Stimulated activated CD4-positive, alpha-beta T cell treated with anti-CD3 and anti-CD28 coated beads, TNF-alpha, amount 100 ng/mL, for 1 hour (primary cell): Measurements from ENCODE around the gene UBE3B.

ENCODE experiments used
- DNase-seq, 3 donors: peaks; one replicate each; pipeline ENCODE4 v3.0.0-alpha.2; 2020; ENCODE audit warnings: low read depth in 3 of 3, low spot score in 1 of 3

Gene UBE3B

DNA sequence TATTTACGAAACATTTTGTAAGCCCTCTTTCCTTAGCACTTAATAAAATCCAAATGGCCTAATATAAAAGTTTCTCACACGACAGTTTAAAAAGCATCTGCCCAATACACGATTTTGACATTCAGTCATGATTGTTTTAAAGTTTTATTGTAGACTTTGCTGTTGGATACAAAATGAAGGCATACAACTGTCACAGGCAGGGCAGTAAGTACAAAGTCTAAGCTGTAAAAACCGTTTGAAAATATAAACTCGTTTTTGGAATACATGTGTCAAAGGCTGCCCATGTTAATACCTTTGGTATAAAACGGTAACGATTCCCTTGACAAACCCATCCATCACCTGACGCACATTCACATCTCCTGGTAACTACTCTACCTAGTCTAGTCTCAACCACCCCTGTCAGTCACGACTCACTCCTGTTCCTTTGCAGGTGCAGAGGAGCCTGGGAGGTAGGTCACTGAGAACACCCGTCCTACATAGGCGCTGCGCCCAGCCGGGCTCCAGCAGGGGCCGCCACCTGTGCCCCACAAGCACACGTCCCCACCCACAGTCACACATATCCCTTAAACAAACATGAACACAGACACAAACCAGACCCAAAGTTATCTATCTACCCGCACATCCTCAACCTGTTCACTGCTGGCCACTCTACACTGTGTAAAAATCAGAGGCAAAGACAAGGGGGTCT is 27.4 kb upstream of the UBE3B start:
- DNase-seq: no peak

GRCh38 chr12:109450980-109451379 is 26.5 kb upstream of the UBE3B start:
- no peak for DNase-seq

DNA sequence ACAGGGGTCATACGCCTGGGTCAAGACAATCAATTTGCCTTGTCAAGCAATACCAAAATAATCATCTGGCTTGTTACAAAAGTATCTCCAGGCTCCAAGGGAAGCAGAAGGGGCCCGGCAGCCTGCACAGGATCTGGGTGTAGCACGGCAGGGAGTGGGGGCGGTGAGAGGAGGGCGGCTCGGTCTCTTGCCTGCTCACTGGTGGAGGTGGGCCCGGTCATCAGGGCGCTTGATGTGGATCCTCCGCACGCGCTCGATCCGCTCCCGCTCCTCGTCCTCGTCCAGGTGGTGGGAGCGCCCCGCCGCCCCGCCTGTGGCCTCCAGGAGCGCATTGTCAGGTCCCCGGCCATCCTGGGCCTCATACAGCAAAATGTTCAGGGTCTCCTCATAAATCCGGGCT is 26.0 kb upstream of the UBE3B start:
- DNase-seq: no peak

DNA sequence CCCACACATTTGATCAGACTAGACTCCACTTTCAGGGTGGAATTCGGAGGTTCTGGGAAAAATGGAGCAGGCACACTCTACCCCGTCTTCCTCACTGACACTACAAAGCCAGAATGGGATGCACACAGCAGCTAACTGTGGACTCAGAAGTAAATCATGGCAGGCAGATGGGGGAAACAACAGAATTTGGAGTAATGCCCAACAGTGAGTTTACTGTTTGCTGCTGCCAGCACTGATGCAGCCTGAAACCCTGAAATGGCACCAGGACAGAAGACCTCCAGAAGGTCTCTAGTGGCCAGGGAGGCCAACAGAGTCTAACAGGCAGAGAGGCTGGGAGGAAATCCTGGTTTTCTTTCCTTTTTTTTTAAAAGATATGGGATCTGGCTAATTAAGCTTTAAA is 24.9 kb upstream of the UBE3B start:
- no peak for DNase-seq

GRCh38 chr12:109455706-109456105 is 21.7 kb upstream of the UBE3B start:
- no peak for DNase-seq

DNA sequence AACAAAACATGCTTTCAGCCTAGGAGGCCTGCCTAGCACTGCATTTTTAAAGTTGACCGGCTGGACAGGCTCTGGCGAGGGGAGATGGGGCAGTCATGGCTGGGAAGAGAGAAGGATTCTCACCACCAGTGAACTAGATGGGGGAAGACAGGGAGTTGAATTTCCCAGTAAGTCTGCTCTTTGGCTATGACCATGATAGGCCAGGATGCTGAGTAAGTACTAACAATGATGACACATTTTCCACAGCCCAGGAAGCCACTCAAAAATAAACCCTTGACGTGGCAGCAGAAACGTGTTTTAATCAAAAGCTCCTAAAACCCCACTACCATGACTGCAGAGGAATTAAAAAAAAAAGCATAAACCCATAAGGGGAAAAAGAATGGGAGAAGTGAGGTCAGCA is 19.3 kb upstream of the UBE3B start:
- DNase-seq: no peak

DNA sequence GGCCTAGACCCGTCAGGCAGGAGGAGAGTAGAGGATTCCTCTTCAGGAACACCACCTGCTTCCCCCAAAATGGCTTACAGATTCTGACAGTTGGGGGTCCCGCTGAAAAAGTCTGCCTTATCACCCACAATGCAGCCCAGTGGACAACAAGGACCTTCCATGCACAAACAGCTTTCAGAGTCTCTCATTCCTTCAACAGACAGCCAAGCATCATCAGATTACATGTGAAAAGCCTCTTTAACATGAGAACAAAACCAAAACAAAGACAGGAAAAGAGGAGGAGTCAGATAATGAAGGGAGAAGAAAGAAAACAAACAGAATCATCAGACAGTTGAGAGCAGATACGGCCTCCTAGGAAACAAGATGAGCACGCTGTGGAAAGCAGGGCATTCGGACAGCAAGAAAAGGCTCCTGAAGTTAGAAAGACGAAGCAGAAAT is 18.6 kb upstream of the UBE3B start:
- DNase-seq: no peak

GRCh38 chr12:109459247-109459646 is 18.2 kb upstream of the UBE3B start:
- no peak for DNase-seq

GRCh38 chr12:109460538-109460937 is 16.9 kb upstream of the UBE3B start:
- no peak for DNase-seq

DNA sequence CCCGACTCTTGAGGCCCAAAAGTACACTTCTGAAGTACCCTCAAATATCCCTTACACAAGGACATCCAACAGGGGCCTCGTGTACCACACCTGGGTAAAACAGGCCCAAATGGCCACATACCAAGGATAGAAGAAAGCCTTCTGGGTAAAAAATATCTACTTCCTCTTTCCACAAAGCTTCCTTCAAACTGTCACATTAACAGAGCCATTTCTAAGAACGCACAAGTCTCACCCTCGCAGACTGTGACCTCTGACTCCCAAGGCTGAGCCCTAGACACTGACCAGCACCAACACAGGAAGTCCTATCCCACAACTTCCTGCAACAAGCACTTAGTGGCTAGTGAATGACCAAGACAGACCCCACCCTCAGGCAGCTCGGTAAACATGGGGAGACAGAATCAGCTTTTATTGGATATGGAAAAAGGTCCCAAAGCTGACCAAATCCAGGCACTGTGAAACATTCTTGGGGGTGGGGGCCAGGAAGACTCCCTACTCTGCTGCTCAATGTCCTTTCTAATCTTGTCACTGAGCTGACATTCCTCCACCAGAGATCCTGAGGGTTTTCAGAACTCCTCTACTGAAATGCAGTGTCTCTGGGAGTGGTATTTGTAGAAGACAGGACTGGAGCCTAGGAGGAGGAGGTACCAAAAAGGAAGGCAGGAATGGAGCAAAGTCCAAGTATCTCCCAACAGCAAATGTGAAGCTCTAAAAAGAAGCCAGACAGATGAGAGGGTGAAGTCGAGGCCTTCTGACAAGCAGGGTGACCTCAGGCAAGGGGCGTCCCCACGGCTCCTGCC is 16.2 kb upstream of the UBE3B start:
- no peak for DNase-seq

DNA sequence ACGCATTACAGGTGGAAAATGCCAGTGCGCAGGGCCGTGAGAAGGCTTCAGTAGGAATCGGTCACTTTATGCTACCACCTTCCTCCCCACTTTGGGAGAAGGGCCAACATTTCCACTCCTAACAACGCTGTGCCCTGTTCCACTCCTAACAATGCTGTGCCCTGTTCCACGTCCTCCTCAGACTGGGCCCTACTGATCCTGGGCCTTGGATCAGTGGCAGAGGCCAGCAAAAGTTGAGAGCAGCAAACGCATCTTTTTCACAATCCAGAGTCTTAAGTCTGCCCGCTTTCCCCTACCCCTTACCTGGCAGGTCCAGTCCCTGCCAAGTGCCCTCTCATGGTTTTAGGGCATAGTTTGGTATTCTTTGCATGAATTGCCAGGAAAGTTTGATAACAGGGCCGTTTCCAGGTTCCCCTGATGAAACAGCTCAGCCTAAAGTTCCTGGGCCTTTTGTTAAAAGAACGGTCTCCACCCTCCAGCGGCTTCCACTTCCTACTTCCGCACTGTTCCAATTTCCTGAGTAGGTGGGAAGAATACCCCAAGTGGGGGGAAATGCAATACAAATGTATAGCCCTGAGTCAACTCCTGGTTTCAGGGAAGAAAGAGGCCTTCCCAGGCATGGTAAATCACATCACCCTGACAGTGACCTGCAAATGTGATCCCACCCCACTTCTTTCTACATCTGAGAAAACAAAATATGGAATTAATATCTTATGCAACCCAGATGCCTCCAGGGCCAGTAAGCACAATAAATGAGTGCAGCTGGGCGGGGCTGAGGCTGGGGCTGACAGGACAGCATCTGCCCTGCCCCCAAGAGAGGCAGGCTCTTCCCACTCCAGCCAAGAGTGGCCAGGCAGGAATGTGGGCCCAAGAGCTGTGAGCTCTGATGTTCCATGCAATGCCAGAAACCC is 15.3 kb upstream of the UBE3B start:
- DNase-seq: no peak

DNA sequence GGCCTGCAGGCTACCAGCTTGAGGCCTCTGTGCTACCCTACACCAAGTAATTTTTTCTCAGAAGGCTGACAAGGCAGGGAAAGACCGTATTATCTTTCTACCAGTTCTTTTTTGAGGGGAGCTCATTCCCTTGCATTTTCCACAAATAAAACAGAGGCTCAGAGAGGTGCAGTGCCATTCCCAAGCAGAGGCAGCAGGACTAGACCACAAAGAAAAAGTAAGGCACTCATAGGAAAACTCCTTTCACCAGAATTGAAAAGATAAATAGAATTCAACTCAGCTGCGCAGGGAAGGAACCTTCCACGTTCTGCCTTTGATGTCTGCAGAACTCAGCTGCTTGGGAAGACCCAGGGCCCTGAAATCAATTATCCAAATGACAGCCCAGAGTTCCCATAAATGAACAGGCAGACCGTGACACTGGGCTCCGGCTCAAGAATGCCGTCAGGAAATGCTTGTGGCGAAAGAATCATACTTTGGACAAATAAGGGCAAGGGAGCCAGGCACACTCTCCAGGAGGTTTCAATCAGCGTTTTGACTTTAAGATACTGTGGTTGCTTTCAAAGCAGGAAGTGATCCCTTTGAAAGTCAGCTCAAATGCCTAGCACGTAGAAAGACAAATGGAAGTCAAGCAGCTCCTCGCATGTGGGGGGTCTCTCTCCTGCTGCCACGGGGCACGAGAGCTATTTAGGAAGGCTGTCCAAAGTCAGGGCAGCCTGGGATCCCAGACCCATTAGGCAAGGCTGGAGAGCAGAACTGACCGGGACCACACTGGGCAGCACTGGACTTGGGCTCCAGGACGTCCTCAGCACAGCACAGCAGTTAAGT is 14.4 kb upstream of the UBE3B start:
- DNase-seq: no peak

DNA sequence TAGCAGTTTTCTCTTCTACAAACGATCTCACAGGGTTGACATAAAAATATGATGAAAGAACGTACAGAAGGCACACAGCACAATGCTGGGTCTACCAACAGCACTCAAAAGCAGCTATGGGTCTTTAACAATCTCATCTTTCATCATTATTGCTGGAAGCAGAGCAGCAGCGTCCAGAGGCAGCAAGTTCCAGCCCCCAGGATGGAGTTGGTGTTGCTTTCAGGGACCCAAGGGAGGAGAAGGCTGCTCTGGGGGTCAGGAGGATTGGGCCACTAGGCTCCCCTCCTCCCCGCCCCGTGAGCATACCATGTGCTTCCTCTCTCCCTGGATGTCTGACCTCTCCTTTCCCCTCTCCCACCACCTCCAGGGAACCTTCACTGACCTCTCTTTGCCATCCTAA is 13.7 kb upstream of the UBE3B start:
- DNase-seq: no peak

GRCh38 chr12:109464642-109465351 is 12.6 kb upstream of the UBE3B start:
- no peak for DNase-seq

DNA sequence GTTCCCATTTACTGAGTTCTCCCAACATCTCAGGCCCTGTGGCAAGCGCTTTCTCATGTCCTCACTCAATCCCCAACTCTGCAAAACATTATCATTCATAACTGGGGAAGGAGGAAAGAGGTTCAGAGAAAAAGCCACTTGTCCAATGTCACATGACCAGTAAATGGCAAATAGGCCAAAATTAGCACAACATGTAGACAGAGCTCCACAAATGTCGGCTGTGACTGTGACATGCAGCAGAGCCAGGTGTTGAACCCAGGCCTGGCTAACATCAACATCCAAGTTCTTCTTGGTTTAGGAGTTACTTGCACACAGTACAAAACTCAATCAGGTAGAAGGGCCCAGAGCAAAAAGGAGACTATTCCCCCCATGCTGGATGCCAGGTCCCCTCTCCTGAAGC is 11.1 kb upstream of the UBE3B start:
- DNase-seq: no peak

DNA sequence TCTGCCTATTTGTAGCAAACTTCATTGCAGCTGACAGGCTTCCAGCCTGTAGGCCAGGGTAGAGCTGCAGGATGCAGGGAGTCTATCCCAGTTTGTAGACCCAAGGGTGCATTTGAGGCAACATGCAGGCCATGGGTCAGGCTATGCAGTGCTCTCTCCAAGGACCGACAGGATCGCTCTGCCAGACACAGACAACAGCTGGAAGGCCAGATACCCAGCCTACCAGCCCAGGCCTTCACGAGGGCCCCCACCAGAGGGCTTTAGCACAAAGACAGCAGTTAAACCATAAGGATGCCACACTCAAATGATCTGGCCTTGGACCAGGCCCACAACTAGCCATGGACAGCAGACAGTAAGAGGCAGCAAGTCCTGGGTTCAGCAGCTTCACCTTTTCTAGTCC is 10.6 kb upstream of the UBE3B start:
- no peak for DNase-seq

DNA sequence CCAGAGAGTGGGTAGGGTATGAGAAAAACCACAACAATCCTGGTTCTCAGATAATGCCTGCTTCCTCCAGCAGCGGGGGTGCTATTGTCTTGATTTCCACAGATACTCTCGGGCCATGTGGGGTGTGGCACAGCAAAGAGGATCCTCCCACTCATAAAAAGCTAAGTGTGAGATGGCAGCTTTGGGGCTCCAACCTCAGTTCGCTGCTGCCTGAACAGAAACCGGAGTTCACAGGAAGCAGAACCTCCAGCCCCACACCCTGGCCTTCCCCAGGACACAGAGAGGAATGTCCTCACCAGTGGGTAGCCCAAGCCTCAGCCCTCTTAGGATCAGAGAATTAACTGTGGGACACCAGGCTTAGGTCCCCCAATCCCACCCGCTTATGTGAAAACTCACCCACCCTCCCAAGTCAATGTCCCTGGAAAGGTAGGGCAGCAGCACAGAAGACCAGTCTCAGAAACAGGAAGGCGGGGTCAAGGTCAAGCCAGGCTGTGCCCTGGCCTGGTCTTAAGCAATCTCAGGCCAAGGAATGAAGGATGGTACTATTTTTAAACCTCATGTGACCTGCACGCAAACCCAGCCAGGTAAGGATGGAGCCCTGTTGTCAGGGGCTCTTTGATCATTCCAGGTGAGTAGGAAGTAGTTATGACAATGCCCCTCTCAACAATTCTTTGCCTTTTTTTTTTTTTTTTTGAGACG is 9.3 kb upstream of the UBE3B start:
- no peak for DNase-seq

DNA sequence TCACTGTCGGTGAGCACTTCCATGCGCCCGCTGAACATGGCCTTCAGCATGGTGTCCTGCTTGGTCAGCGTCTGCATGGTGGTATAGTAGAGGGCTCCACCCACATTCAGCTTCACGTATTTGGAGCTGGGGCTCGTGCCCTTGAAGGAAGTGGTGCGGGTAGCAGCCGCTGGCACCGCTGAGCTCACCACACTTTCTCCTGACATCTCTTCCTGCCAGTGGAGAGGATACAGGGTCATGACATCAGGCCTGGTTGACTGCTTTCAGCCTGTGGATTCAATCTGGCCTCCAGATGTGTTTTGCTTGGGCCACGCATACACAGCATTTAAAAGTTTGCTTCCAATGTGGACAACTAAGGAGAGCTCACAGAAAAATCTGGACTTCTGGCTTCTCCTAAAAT is 7.9 kb upstream of the UBE3B start:
- DNase-seq: no peak

- no peak for DNase-seq
Measured at GRCh38 chr12:109473006-109473405, 4.4 kb upstream of the UBE3B start.
